ENCODE data around the gene PLCL2. TPM values are rescaled to one million over a fixed set of nuclear protein-coding genes. Genes with fewer than 3 reads are reported as not detected.

Gene PLCL2
- total RNA-seq, 1 donor from 2014 or later: 15.2 TPM

GRCh38 chr3:16846373-16847080, 38.2 kb upstream of the PLCL2 start:
- H3K4me1 Mint-ChIP-seq: peaks cover 48% of the 10 kb centered on the region
- intact Hi-C loops (cut with micrococcal nuclease): loop anchor here (10.0 kb wide), 1 partner anchor 898 kb away; the partner anchor contains the start of gene TBC1D5
- H3K27ac Mint-ChIP-seq: no peak overlapping the region
- H3K9me3 Mint-ChIP-seq: peaks cover 6% of the 10 kb centered on the region
- peak; percentile 56 for DNase-seq
- no peaks in the 10 kb centered on the region for H3K27me3 Mint-ChIP-seq
- H3K4me3 Mint-ChIP-seq: no peak overlapping the region
- peaks cover 2% of the 10 kb centered on the region for H3K36me3 Mint-ChIP-seq (ENCODE audit: low read depth)

GRCh38 chr3:16848007-16848406, 36.7 kb upstream of the PLCL2 start:
- peak overlapping the region; percentile 13 for H3K27ac Mint-ChIP-seq
- peaks cover 2% of the 10 kb centered on the region for H3K27me3 Mint-ChIP-seq
- DNase-seq: peak; percentile 56

GRCh38 chr3:16849229-16849628, 35.5 kb upstream of the PLCL2 start:
- peak overlapping the region; percentile 65 for H3K4me3 Mint-ChIP-seq
- DNase-seq: peak; percentile 91
- intact Hi-C loops (cut with micrococcal nuclease): loop anchor here (1.0 to 10.0 kb wide), 2 partner anchors 8 to 896 kb away; partner anchors contain the start of gene TBC1D5
- peaks cover 24% of the 10 kb centered on the region for H3K4me1 Mint-ChIP-seq
- H3K27me3 Mint-ChIP-seq: peaks cover 2% of the 10 kb centered on the region
- peak overlapping the region; percentile 53 for H3K27ac Mint-ChIP-seq
- H3K9me3 Mint-ChIP-seq: peaks cover 6% of the 10 kb centered on the region
- peaks cover 2% of the 10 kb centered on the region for H3K36me3 Mint-ChIP-seq (ENCODE audit: low read depth)

More at GRCh38 chr3:16848007-16848406, 36.7 kb upstream of the PLCL2 start:
- peaks cover 2% of the 10 kb centered on the region for H3K36me3 Mint-ChIP-seq (ENCODE audit: low read depth)
- intact Hi-C loops (cut with micrococcal nuclease): loop anchor here (10.0 kb wide), 1 partner anchor 897 kb away; the partner anchor contains the start of gene TBC1D5
- peaks cover 34% of the 10 kb centered on the region for H3K4me1 Mint-ChIP-seq
- peaks cover 6% of the 10 kb centered on the region for H3K9me3 Mint-ChIP-seq
- no peak overlapping the region for H3K4me3 Mint-ChIP-seq

- H3K9me3 Mint-ChIP-seq: peaks cover 6% of the 10 kb centered on the region
- H3K27me3 Mint-ChIP-seq: peaks cover 2% of the 10 kb centered on the region
- peak overlapping the region; percentile 65 for H3K4me3 Mint-ChIP-seq
- intact Hi-C loops (cut with micrococcal nuclease): loop anchor here (1.0 to 10.0 kb wide), 2 partner anchors 8 to 895 kb away; partner anchors contain the start of gene TBC1D5
- peaks cover 24% of the 10 kb centered on the region for H3K4me1 Mint-ChIP-seq
- H3K27ac Mint-ChIP-seq: peak overlapping the region; percentile 53
- H3K36me3 Mint-ChIP-seq (ENCODE audit: low read depth): peaks cover 2% of the 10 kb centered on the region
- peak; percentile 53 for DNase-seq
Measured at GRCh38 chr3:16849795-16850194, 35.0 kb upstream of the PLCL2 start.

- Mint-ChIP-seq H3K27me3 (peaks cover 27% of the 10 kb centered on the region), H3K27ac (no peak overlapping the region), H3K4me3 (no peak overlapping the region), H3K4me1 (peaks cover 2% of the 10 kb centered on the region), H3K9me3 (peaks cover 4% of the 10 kb centered on the region), H3K36me3 (ENCODE audit: low read depth) (no peaks in the 10 kb centered on the region)
- intact Hi-C loops (cut with micrococcal nuclease): no loop called here
- no peak for DNase-seq
Measured at GRCh38 chr3:16855497-16855896, 29.3 kb upstream of the PLCL2 start.

GRCh38 chr3:16860234-16860633, 24.5 kb upstream of the PLCL2 start:
- Mint-ChIP-seq H3K27me3 (peaks cover 29% of the 10 kb centered on the region), H3K9me3 (peaks cover 4% of the 10 kb centered on the region), H3K36me3 (ENCODE audit: low read depth) (no peaks in the 10 kb centered on the region), H3K4me1 (peaks cover 4% of the 10 kb centered on the region), H3K4me3 (no peak overlapping the region), H3K27ac (no peak overlapping the region)
- intact Hi-C loops (cut with micrococcal nuclease): no loop called here
- no peak for DNase-seq

GRCh38 chr3:16861432-16861831, 23.3 kb upstream of the PLCL2 start:
- H3K36me3 Mint-ChIP-seq (ENCODE audit: low read depth): no peaks in the 10 kb centered on the region
- no peak overlapping the region for H3K27ac Mint-ChIP-seq
- H3K27me3 Mint-ChIP-seq: peaks cover 37% of the 10 kb centered on the region
- DNase-seq: no peak
- H3K9me3 Mint-ChIP-seq: peaks cover 4% of the 10 kb centered on the region
- intact Hi-C loops (cut with micrococcal nuclease): no loop called here
- H3K4me1 Mint-ChIP-seq: peaks cover 4% of the 10 kb centered on the region
- H3K4me3 Mint-ChIP-seq: no peak overlapping the region

GRCh38 chr3:16864610-16865313, 20.0 kb upstream of the PLCL2 start:
- intact Hi-C loops (cut with micrococcal nuclease): no loop called here
- DNase-seq: no peak
- Mint-ChIP-seq H3K4me3 (no peak overlapping the region), H3K9me3 (no peaks in the 10 kb centered on the region), H3K36me3 (ENCODE audit: low read depth) (no peaks in the 10 kb centered on the region), H3K4me1 (peaks cover 6% of the 10 kb centered on the region), H3K27ac (no peak overlapping the region), H3K27me3 (peaks cover 33% of the 10 kb centered on the region)

GRCh38 chr3:16865335-16865734, 19.4 kb upstream of the PLCL2 start:
- intact Hi-C loops (cut with micrococcal nuclease): no loop called here
- peaks cover 31% of the 10 kb centered on the region for H3K27me3 Mint-ChIP-seq
- no peaks in the 10 kb centered on the region for H3K36me3 Mint-ChIP-seq (ENCODE audit: low read depth)
- no peaks in the 10 kb centered on the region for H3K9me3 Mint-ChIP-seq
- DNase-seq: peak; percentile 18
- H3K4me1 Mint-ChIP-seq: peaks cover 6% of the 10 kb centered on the region
- H3K4me3 Mint-ChIP-seq: no peak overlapping the region
- no peak overlapping the region for H3K27ac Mint-ChIP-seq

GRCh38 chr3:16866571-16866970, 18.2 kb upstream of the PLCL2 start:
- no peaks in the 10 kb centered on the region for H3K36me3 Mint-ChIP-seq (ENCODE audit: low read depth)
- H3K9me3 Mint-ChIP-seq: no peaks in the 10 kb centered on the region
- peaks cover 6% of the 10 kb centered on the region for H3K4me1 Mint-ChIP-seq
- H3K27ac Mint-ChIP-seq: no peak overlapping the region
- peaks cover 29% of the 10 kb centered on the region for H3K27me3 Mint-ChIP-seq
- peak; percentile 60 for DNase-seq
- H3K4me3 Mint-ChIP-seq: no peak overlapping the region
- intact Hi-C loops (cut with micrococcal nuclease): no loop called here

- intact Hi-C loops (cut with micrococcal nuclease): no loop called here
- Mint-ChIP-seq H3K4me1 (peaks cover 6% of the 10 kb centered on the region), H3K27me3 (peaks cover 43% of the 10 kb centered on the region), H3K27ac (no peak overlapping the region), H3K4me3 (no peak overlapping the region), H3K36me3 (ENCODE audit: low read depth) (no peaks in the 10 kb centered on the region), H3K9me3 (no peaks in the 10 kb centered on the region)
- DNase-seq: no peak
Measured at GRCh38 chr3:16868513-16868912, 16.2 kb upstream of the PLCL2 start.

- Mint-ChIP-seq H3K27me3 (peaks cover 51% of the 10 kb centered on the region), H3K27ac (no peak overlapping the region), H3K36me3 (ENCODE audit: low read depth) (no peaks in the 10 kb centered on the region), H3K4me3 (no peak overlapping the region), H3K9me3 (no peaks in the 10 kb centered on the region), H3K4me1 (peaks cover 6% of the 10 kb centered on the region)
- intact Hi-C loops (cut with micrococcal nuclease): no loop called here
- no peak for DNase-seq
Measured at GRCh38 chr3:16869261-16870005, 15.3 kb upstream of the PLCL2 start.

- Mint-ChIP-seq H3K36me3 (ENCODE audit: low read depth) (no peaks in the 10 kb centered on the region), H3K4me3 (no peak overlapping the region), H3K27ac (no peak overlapping the region), H3K27me3 (peaks cover 31% of the 10 kb centered on the region), H3K9me3 (no peaks in the 10 kb centered on the region), H3K4me1 (no peaks in the 10 kb centered on the region)
- intact Hi-C loops (cut with micrococcal nuclease): no loop called here
- DNase-seq: peak; percentile 27
Measured at GRCh38 chr3:16871915-16872842, 12.6 kb upstream of the PLCL2 start.

Measured in activated CD4-positive, alpha-beta T cell treated with anti-CD3 and anti-CD28 coated beads, Interleukin-2, amount 10 ng/mL, durations not matched to agents 24 days and 14 days (primary cell).